Effector memory CD4-positive, alpha-beta T cell (primary cell): ENCODE results near the gene CALCOCO1.

ENCODE experiments used
- DNase-seq, 3 donors: peaks; one replicate each; pipeline ENCODE4 v3.0.0-alpha.2; 2020
- H3K27ac ChIP-seq: 2 replicates; pipeline ENCODE4 v1.7.0; 2013; ENCODE audit warnings: mild to moderate bottlenecking, low read length, moderate library complexity; ENCODE audit not compliant: insufficient read depth, poor library complexity, severe bottlenecking
- H3K27me3 ChIP-seq: replicated peaks from 2 replicates; pipeline ENCODE4 v1.7.0; 2013; ENCODE audit warnings: mild to moderate bottlenecking, low read length; ENCODE audit not compliant: insufficient read depth, control insufficient read depth, poor library complexity, severe bottlenecking
- H3K36me3 ChIP-seq: 2 replicates; pipeline ENCODE4 v1.7.0; 2013; ENCODE audit warnings: mild to moderate bottlenecking, low read length, moderate library complexity; ENCODE audit not compliant: control insufficient read depth, insufficient read depth
- H3K4me1 ChIP-seq: 2 replicates; pipeline ENCODE4 v1.7.0; 2013; ENCODE audit warnings: low read length, mild to moderate bottlenecking; ENCODE audit not compliant: control insufficient read depth, insufficient read depth, poor library complexity, severe bottlenecking
- H3K4me3 ChIP-seq: 2 replicates; pipeline ENCODE4 v1.7.0; 2013; ENCODE audit warnings: low read length, low read depth, mild to moderate bottlenecking; ENCODE audit not compliant: insufficient read depth, poor library complexity, severe bottlenecking
- H3K9me3 ChIP-seq: 2 replicates; pipeline ENCODE4 v1.7.0; 2013; ENCODE audit warnings: mild to moderate bottlenecking, low read length, moderate library complexity; ENCODE audit not compliant: control insufficient read depth

CALCOCO1 gene

GRCh38 chr12:53674977-53675700 is 52.1 kb downstream of the CALCOCO1 start:
- Histone ChIP-seq H3K27ac (peak overlapping the region; percentile 71), H3K4me1 (peaks cover 19% of the 10 kb centered on the region), H3K9me3 (no peaks in the 10 kb centered on the region), H3K4me3 (peak overlapping the region; percentile 82), H3K27me3 (peaks cover 5% of the 10 kb centered on the region), H3K36me3 (peaks cover 26% of the 10 kb centered on the region)
- no peak for DNase-seq

- Histone ChIP-seq H3K4me1 (peaks cover 11% of the 10 kb centered on the region), H3K27me3 (no peaks in the 10 kb centered on the region), H3K36me3 (peaks cover 60% of the 10 kb centered on the region), H3K4me3 (no peak overlapping the region), H3K27ac (no peak overlapping the region), H3K9me3 (no peaks in the 10 kb centered on the region)
- no peak for DNase-seq
These were observed 56.3 kb downstream of the CALCOCO1 start for GRCh38 chr12:53670971-53671370.

GRCh38 chr12:53670308-53670707 is 56.9 kb downstream of the CALCOCO1 start:
- no peaks in the 10 kb centered on the region for H3K9me3 ChIP-seq
- H3K4me3 ChIP-seq = no peak overlapping the region
- H3K27ac ChIP-seq = no peak overlapping the region
- H3K4me1 ChIP-seq = peaks cover 8% of the 10 kb centered on the region
- peaks cover 66% of the 10 kb centered on the region for H3K36me3 ChIP-seq
- DNase-seq = no peak
- H3K27me3 ChIP-seq = no peaks in the 10 kb centered on the region

- Histone ChIP-seq H3K27ac (no peak overlapping the region), H3K36me3 (peaks cover 78% of the 10 kb centered on the region), H3K9me3 (no peaks in the 10 kb centered on the region), H3K4me3 (no peak overlapping the region), H3K27me3 (no peaks in the 10 kb centered on the region), H3K4me1 (no peaks in the 10 kb centered on the region)
- no peak for DNase-seq
These were observed 60.2 kb downstream of the CALCOCO1 start for GRCh38 chr12:53667080-53667479.

- no peak for DNase-seq
- Histone ChIP-seq H3K4me1 (no peaks in the 10 kb centered on the region), H3K27me3 (no peaks in the 10 kb centered on the region), H3K36me3 (peaks cover 57% of the 10 kb centered on the region), H3K4me3 (no peak overlapping the region), H3K27ac (no peak overlapping the region), H3K9me3 (no peaks in the 10 kb centered on the region)
These were observed 62.3 kb downstream of the CALCOCO1 start for GRCh38 chr12:53664936-53665335.

- Histone ChIP-seq H3K27ac (no peak overlapping the region), H3K4me3 (no peak overlapping the region), H3K27me3 (no peaks in the 10 kb centered on the region), H3K4me1 (no peaks in the 10 kb centered on the region), H3K9me3 (no peaks in the 10 kb centered on the region), H3K36me3 (peaks cover 49% of the 10 kb centered on the region)
- no peak for DNase-seq
These were observed 63.1 kb downstream of the CALCOCO1 start for GRCh38 chr12:53664191-53664590.

GRCh38 chr12:53660041-53660440 is 67.2 kb downstream of the CALCOCO1 start:
- H3K36me3 ChIP-seq = peaks cover 16% of the 10 kb centered on the region
- no peak overlapping the region for H3K4me3 ChIP-seq
- no peaks in the 10 kb centered on the region for H3K4me1 ChIP-seq
- no peaks in the 10 kb centered on the region for H3K9me3 ChIP-seq
- H3K27ac ChIP-seq = no peak overlapping the region
- DNase-seq = no peak
- H3K27me3 ChIP-seq = no peaks in the 10 kb centered on the region

GRCh38 chr12:53659571-53659981 is 67.7 kb downstream of the CALCOCO1 start:
- DNase-seq = no peak
- Histone ChIP-seq H3K4me1 (no peaks in the 10 kb centered on the region), H3K36me3 (peaks cover 11% of the 10 kb centered on the region), H3K27me3 (no peaks in the 10 kb centered on the region), H3K4me3 (no peak overlapping the region), H3K27ac (no peak overlapping the region), H3K9me3 (no peaks in the 10 kb centered on the region)

- no peak overlapping the region for H3K4me3 ChIP-seq
- H3K27ac ChIP-seq = no peak overlapping the region
- no peaks in the 10 kb centered on the region for H3K27me3 ChIP-seq
- H3K9me3 ChIP-seq = no peaks in the 10 kb centered on the region
- peaks cover 11% of the 10 kb centered on the region for H3K36me3 ChIP-seq
- no peaks in the 10 kb centered on the region for H3K4me1 ChIP-seq
- DNase-seq = no peak
These were observed 68.2 kb downstream of the CALCOCO1 start for GRCh38 chr12:53659011-53659551.
